GM12873 (cell line): Measurements from ENCODE around the gene PSMA2.

Experiments
- TF ChIP-seq, protein P1 (sequence below): IDR thresholded peaks from 2 replicates; pipeline ENCODE4 v1.5.1; 2012; ENCODE audit warnings: low read depth, mild to moderate bottlenecking, moderate library complexity, low read length, control low read depth; ENCODE audit not compliant: insufficient read depth; ENCODE audit errors: missing control alignments

Gene PSMA2

DNA sequence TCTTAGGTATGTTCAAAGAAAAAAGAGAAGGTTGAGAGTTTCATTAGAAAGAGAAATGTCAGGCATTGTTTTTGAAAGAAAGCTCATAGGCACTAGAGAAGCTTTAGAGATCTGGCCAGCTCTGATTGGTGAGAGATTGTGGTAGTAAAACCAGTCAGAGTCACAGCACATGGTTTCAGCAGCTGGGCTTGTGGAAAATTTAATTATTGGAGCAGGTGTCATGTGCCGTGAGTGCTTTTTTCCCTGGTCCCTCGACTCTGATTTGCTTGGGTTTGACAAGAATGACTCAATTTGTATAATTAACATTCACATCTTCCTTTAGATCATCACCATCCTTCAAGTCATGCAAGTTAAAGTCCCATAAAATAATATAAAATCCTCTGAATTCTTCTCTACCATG, 35.4 kb upstream of the PSMA2 start:
- TF ChIP-seq, protein P1, sequence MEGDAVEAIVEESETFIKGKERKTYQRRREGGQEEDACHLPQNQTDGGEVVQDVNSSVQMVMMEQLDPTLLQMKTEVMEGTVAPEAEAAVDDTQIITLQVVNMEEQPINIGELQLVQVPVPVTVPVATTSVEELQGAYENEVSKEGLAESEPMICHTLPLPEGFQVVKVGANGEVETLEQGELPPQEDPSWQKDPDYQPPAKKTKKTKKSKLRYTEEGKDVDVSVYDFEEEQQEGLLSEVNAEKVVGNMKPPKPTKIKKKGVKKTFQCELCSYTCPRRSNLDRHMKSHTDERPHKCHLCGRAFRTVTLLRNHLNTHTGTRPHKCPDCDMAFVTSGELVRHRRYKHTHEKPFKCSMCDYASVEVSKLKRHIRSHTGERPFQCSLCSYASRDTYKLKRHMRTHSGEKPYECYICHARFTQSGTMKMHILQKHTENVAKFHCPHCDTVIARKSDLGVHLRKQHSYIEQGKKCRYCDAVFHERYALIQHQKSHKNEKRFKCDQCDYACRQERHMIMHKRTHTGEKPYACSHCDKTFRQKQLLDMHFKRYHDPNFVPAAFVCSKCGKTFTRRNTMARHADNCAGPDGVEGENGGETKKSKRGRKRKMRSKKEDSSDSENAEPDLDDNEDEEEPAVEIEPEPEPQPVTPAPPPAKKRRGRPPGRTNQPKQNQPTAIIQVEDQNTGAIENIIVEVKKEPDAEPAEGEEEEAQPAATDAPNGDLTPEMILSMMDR = no peak

DNA sequence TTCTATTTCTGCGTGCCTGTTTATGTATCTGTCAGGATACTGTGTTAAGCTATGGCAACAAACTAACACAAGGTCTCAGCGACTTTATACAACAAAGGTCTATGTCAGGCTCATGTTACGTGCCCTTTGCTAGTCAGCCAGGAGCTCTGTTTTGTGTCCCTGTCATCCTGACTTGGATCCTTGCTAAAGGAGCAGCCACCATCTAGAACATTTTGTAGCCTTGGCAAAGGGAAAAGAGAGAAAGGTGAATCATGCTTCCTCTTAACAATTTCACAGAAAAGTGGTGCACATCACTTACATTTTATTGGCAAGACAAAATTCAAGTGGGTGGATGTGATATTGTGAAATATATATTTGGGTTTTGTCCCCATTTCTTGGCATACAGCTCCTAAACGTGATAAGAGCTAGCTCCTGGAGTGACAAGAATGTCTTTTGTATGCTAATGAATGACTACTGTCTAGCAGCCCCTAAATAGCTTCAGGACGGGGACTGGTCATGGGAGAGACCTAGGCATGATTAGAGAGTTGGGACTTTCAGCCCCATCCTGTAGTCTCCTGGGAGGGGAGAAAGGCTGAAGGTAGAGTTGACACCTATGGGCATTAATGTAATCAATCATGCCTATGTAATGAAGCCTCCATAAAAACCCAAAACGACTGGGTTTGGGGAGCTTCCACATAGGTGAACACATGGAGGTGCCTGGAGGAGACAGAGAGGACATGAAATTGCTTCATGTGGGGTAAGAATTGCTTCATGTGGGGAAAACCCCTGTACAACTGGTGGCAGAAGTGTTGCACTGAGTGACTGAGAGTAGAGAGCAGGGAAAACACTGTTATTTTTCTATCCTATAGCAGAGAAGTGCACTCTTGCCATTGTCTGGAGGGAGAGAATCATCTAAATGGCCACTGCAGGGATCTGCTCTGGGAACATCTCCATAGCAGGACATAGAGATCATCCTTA, 33.2 kb upstream of the PSMA2 start:
- TF ChIP-seq, protein P1 = no peak

DNA sequence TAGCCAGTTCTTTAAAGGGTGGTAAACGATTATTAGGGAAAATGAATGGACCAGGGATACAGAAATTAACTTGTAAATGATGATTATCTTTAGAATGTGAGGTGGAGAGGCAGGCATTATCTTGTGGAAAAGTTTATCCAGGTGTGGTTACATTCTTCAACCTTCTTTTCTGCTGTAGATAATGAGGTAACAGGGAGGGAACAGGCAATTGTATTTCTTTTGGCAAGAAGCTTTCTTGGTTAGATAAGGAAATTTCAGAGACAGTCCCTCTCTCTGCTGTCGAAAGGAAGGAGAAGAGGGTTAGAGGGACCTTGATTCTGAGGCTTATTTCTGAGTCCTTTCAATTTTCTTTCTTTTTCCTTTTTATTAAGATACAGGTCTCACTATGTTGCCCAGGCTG, 32.3 kb upstream of the PSMA2 start:
- TF ChIP-seq, protein P1 = no peak

DNA sequence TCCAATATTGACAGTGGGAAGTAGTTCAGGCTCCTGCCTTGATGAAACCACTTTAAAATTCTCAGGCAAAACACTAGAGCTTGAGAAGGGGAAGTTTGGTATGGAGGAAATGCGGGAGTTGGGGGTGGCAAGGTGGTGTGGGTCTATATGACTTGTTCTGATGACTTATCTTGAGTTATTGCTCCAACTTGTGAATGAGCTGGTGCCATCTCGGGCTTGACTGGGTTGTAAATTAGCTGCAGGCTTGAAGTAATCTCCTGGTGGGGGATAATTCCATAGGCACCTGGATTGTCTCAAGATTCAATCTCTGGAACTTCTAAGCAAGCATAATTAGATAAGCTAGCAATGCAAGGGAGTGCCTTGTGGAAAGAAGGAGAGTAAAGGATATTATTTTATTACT, 29.2 kb upstream of the PSMA2 start:
- TF ChIP-seq, protein P1 = no peak

DNA sequence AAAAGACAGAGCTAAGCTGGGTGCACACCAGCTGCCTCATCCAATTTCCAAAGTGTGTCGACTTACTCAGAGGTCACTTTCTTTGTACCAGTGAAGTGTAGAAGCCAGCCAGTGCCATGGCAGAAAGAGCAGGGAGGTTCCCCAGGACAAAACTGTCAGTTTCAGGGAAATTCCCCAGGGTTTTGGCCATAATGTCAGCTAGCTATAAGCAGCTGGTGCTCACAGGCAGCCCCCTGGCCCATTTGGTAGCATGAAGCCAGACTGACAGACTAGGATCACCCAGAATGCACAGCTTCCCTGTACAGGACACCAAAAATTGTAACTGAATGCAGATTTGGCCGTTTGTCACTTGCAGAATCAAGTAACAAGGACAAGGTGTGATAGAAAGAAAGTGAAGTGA, 28.8 kb upstream of the PSMA2 start:
- TF ChIP-seq, protein P1 = no peak

DNA sequence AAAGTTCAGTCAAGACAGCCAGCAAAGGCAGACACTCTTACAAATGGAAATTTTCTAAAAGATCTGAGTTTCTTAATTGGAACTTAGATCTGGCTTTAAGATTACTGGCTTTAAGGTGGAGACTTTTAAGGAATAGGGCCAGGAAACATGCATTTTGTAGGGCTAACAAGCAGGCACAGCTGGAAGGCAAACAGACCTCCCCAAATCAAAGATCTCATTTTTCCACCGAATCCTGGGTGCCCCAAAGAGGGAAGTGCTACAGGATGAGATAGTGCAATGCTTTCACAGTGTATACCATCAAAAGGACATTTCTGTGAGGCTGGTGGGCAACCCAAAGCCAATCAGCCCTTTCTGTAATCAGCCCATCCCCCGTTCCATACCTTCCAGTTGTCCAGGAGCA, 27.6 kb upstream of the PSMA2 start:
- TF ChIP-seq, protein P1 = no peak

DNA sequence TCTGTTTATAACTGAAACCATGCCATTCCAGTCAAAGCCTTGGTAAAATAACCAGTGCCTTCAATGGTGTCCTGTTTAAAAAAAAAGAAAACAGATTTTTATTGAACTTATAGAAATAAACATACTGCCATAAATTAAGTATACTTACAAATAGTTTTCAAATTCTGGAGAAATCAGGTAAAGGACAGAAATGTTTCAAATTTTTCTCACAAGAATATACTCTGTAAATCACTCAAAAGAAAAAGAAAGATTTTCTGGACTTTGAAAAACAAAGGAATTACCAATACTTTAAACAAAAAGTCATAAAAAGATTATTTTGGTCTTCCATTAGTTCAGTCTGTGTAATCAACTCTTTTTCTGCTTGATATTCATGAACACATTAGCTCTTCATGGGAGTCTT, 24.1 kb upstream of the PSMA2 start:
- TF ChIP-seq, protein P1 = no peak
